Omental fat pad (tissue), 4 donors: ENCODE results near the gene ERC2. TPM values are rescaled to one million over a fixed set of nuclear protein-coding genes. Genes with fewer than 3 reads are reported as not detected.

ENCODE experiments used
- ATAC-seq: fragments of 150-250 bp; one replicate; pipeline ENCODE4 v1.9.1; 2016; ENCODE audit warnings: mild to moderate bottlenecking, moderate library complexity; ENCODE audit not compliant: low FRiP score
- DNase-seq: peaks from one replicate; pipeline ENCODE4 v3.0.0-alpha.2; 2019; ENCODE audit warnings: low spot score
- CTCF ChIP-seq, 3 donors: fragments of 450-650 bp; IDR thresholded peaks; one replicate each; pipeline ENCODE4 v1.5.1; 2016 to 2017; ENCODE audit warnings: antibody characterized with exemption in 3 of 3, mild to moderate bottlenecking in 3 of 3, moderate library complexity in 2 of 3
- small RNA-seq: library from RNA; depleted of rRNA; stranded (forward); fragments of <200 nt; gene quantifications from one replicate; pipeline ENCODE3, GENCODE V24; 2016
- total RNA-seq, 4 donors: library from RNA; depleted of rRNA; stranded (reverse); fragments of >200 nt; gene quantifications; one replicate each; pipeline ENCODE4 v1.1.0, GENCODE V29; 2016

Gene ERC2
- total RNA-seq, 4 donors from 2014 or later = 0.75 to 4.2 (median 2.3) TPM; not detected in 1

- DNase-seq (no peak), ATAC-seq (no peak)
- no peak for TF ChIP-seq CTCF (IDR thresholded peaks at IDR 0.05)
Measured at GRCh38 chr3:55467099-55467498, 1001.2 kb downstream of the ERC2 start.

DNA sequence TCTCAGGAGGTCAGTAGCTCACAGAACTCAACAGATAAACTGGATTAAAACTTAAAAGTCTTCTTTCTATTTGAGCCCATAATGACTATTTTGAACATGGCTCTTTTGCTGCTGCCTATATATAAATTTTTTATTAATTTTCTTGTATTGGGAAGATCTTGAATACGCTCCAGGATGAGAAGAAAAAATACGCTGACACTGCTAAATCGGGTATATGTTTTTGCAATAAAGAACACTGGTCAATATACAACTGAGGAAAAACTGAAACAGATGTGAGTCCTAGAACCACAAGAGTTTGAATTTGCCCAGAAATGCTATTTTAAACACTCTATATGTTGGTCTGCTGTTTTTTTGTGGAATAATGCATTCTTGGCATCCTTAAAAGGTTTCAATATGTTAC, 1001.7 kb downstream of the ERC2 start:
- TF ChIP-seq CTCF (IDR thresholded peaks at IDR 0.05) = no peak
- ATAC-seq (no peak), DNase-seq (no peak)

- TF ChIP-seq CTCF (IDR thresholded peaks at IDR 0.05) = no peak
- DNase-seq (no peak), ATAC-seq (no peak)
Measured at GRCh38 chr3:55461896-55462295, 1006.4 kb downstream of the ERC2 start.

DNA sequence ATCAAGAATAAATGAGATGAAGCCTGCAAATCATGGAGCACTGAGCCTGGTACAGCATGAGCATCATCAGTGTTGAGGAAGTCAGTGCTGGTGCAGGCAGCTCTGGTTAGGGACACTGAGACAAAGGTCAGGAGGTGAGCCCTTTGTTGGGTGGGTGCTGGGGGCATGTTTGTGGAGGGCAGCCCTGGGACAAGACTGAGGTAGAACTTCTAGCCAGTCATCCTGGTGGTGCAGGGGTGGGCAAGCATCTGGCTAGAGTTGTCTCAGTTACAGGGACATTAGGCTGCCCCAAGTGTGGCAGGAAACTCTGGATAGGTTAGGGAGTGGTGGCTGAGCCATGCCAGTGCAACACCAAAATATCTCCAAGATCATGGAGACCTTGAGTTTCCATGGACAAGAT, 1008.4 kb downstream of the ERC2 start:
- DNase-seq = no peak
- no peak for TF ChIP-seq CTCF (IDR thresholded peaks at IDR 0.05)
- no peak for ATAC-seq

Small RNA genes lying within 50 kb of the gene (small RNA-seq; reads per million reads assigned to genes)
- gene MIR3938 = not detected
- gene RNA5SP133 = not detected

Other genes with a start within 250 kb of the ERC2 start
- 10 to 100 TPM; 20.0 to 39.1 (median 27.2) TPM for gene CCDC66, start 88.7 kb upstream of the ERC2 start, total RNA-seq
- 10 to 100 TPM; 44.2 to 86.4 (median 59.9) TPM for gene TASOR, start 214.8 kb upstream of the ERC2 start, total RNA-seq